CD14-positive monocyte (primary cell): ENCODE results near the gene SLC39A10. TPM values are rescaled to one million over a fixed set of nuclear protein-coding genes. Genes with fewer than 3 reads are reported as not detected.

Experiments used
- DNase-seq, 3 donors: peaks; one replicate each; pipeline ENCODE4 v3.0.0-alpha.2; 2011 to 2022
- H2AFZ ChIP-seq: 2 replicates; pipeline ENCODE4 v1.6.0; 2012; ENCODE audit warnings: mild to moderate bottlenecking, low read depth, low read length, inconsistent platforms; ENCODE audit not compliant: insufficient read depth, poor library complexity, severe bottlenecking
- H3K27ac ChIP-seq, 2 donors: 1 replicate in 1 of 2; 2 replicates in 1 of 2; pipeline ENCODE4 v1.5.1; 2012 to 2013; ENCODE audit warnings: low read length in 2 of 2, control low read depth in 1 of 2, inconsistent platforms in 1 of 2, low read depth in 1 of 2, mild to moderate bottlenecking in 1 of 2
- H3K27me3 ChIP-seq, 2 donors: one replicate each; pipeline versions ENCODE4 v1.6.0 to v1.6.1; 2011 to 2013; ENCODE audit warnings: low read length in 2 of 2; ENCODE audit not compliant: control insufficient read depth in 2 of 2, insufficient read depth in 2 of 2
- H3K36me3 ChIP-seq, 2 donors: replicated peaks in 1 of 2; 1 replicate in 1 of 2; 2 replicates in 1 of 2; pipeline versions ENCODE4 v1.5.1 to v1.6.1; 2012 to 2013; ENCODE audit warnings: low read length in 2 of 2, control low read depth in 1 of 2, inconsistent platforms in 1 of 2, mild to moderate bottlenecking in 1 of 2; ENCODE audit not compliant: insufficient read depth in 2 of 2, control insufficient read depth in 1 of 2
- H3K4me1 ChIP-seq, 2 donors: 1 replicate in 1 of 2; 2 replicates in 1 of 2; pipeline versions ENCODE4 v1.5.1 to v1.6.1; 2012 to 2013; ENCODE audit warnings: low read length in 2 of 2, control low read depth in 1 of 2, inconsistent platforms in 1 of 2, mild to moderate bottlenecking in 1 of 2, moderate library complexity in 1 of 2; ENCODE audit not compliant: insufficient read depth in 2 of 2, control insufficient read depth in 1 of 2
- H3K4me2 ChIP-seq: replicated peaks from 2 replicates; pipeline ENCODE3; 2012; ENCODE audit warnings: low read length, moderate library complexity, mild to moderate bottlenecking; ENCODE audit not compliant: poor library complexity, severe bottlenecking; ENCODE audit errors: extremely low read depth
- H3K4me3 ChIP-seq, 3 experiments: fragments of 200-600 bp in 1 of 3; sonication (generic) in 1 of 3; replicated peaks in 1 of 3; 1 replicate in 2 of 3; 2 replicates in 1 of 3; pipeline ENCODE4 v1.5.1; 2011 to 2013; ENCODE audit warnings: low read length in 3 of 3, mild to moderate bottlenecking in 3 of 3, control low read depth in 2 of 3, low read depth in 2 of 3, inconsistent platforms in 1 of 3, moderate library complexity in 1 of 3
- H3K79me2 ChIP-seq: 2 replicates; pipeline ENCODE4 v1.6.0; 2012; ENCODE audit warnings: mild to moderate bottlenecking, control low read depth, inconsistent platforms, low read length, moderate library complexity; ENCODE audit not compliant: insufficient read depth
- H3K9ac ChIP-seq: 2 replicates; pipeline ENCODE4 v1.6.0; 2017; ENCODE audit warnings: low read length, mild to moderate bottlenecking; ENCODE audit not compliant: insufficient read depth, poor library complexity, severe bottlenecking
- H3K9me3 ChIP-seq, 2 donors: replicated peaks in 1 of 2; 1 replicate in 1 of 2; 2 replicates in 1 of 2; pipeline versions ENCODE4 v1.5.1 to v1.6.1; 2012 to 2013; ENCODE audit warnings: low read length in 2 of 2, control low read depth in 1 of 2; ENCODE audit not compliant: control insufficient read depth in 1 of 2, insufficient read depth in 1 of 2
- H4K20me1 ChIP-seq: 2 replicates; pipeline ENCODE4 v1.6.0; 2012; ENCODE audit warnings: mild to moderate bottlenecking, low read length, control low read depth, moderate library complexity; ENCODE audit not compliant: insufficient read depth
- H3K27ac Mint-ChIP-seq, 7 donors: one replicate each; pipeline ENCODE4 v1.8.0; 2020; ENCODE audit warnings: mild to moderate bottlenecking in 7 of 7, mixed read lengths in 7 of 7, moderate library complexity in 6 of 7, inconsistent platforms in 2 of 7
- H3K27me3 Mint-ChIP-seq, 3 donors: one replicate each; pipeline ENCODE4 v1.8.0; 2021 to 2022; ENCODE audit warnings: low read depth in 3 of 3, mild to moderate bottlenecking in 3 of 3, mixed read lengths in 3 of 3, moderate library complexity in 3 of 3, inconsistent platforms in 1 of 3
- H3K36me3 Mint-ChIP-seq, 2 donors: one replicate each; pipeline ENCODE4 v1.8.0; 2020; ENCODE audit warnings: mixed read lengths in 2 of 2, inconsistent platforms in 1 of 2, mild to moderate bottlenecking in 1 of 2
- H3K4me1 Mint-ChIP-seq: one replicate; pipeline ENCODE4 v1.8.0; 2020; ENCODE audit warnings: mild to moderate bottlenecking, mixed read lengths
- H3K4me3 Mint-ChIP-seq, 2 donors: one replicate each; pipeline ENCODE4 v1.8.0; 2020; ENCODE audit warnings: mild to moderate bottlenecking in 2 of 2, mixed read lengths in 2 of 2, moderate library complexity in 1 of 2
- H3K9me3 Mint-ChIP-seq, 7 donors: one replicate each; pipeline ENCODE4 v1.8.0; 2020 to 2022; ENCODE audit warnings: mixed read lengths in 7 of 7, mild to moderate bottlenecking in 6 of 7, moderate library complexity in 6 of 7, inconsistent platforms in 2 of 7
- CTCF ChIP-seq: fragments of 200-600 bp; IDR thresholded peaks from one replicate; pipeline ENCODE4 v1.8.0; 2022; ENCODE audit warnings: antibody characterized with exemption, mild to moderate bottlenecking
- WGBS: methylation state at CpG from one replicate; pipeline ENCODE4 v1.1.5; 2013; ENCODE audit warnings: missing lambda C conversion rate; ENCODE audit not compliant: insufficient coverage; 5-methylcytosine and 5-hydroxymethylcytosine counted together
- intact Hi-C, 2 donors: fragments of 100-400 bp; cut with micrococcal nuclease; formaldehyde crosslinking; loops; one replicate each; pipeline versions ENCODE4 v1.15.0 to v1.15.1; 2023
- polyA plus RNA-seq, 3 donors: library from polyadenylated mRNA; depleted of rRNA in 1 of 3; unstranded in 2 of 3; stranded (reverse) in 1 of 3; fragments of 300-500 nt in 2 of 3; fragments of >200 nt in 1 of 3; fragmentation: Illumina TruSeq in 2 of 3; gene quantifications; 1 replicate in 2 of 3; 2 replicates in 1 of 3; pipeline ENCODE4 v1.2.3, GENCODE V29; 2012 to 2021

The SLC39A10 gene
- polyA plus RNA-seq, 3 donors: 5.2 to 6.9 (median 5.2) TPM

GRCh38 chr2:195722075-195722474 lies 65.0 kb downstream of the SLC39A10 start:
- no peak overlapping the region for H2AFZ ChIP-seq
- H3K4me1 Mint-ChIP-seq: peaks cover 2% of the 10 kb centered on the region
- no peak overlapping the region for H3K4me3 Mint-ChIP-seq
- H3K4me3 ChIP-seq: no peak overlapping the region
- no peaks in the 10 kb centered on the region for H3K4me1 ChIP-seq
- H3K27me3 ChIP-seq: no peaks in the 10 kb centered on the region
- peak overlapping the region in 1 of 7 donors; percentile 31 for H3K27ac Mint-ChIP-seq
- no peak for DNase-seq
- no peaks in the 10 kb centered on the region for H3K79me2 ChIP-seq
- H4K20me1 ChIP-seq: no peaks in the 10 kb centered on the region
- no peak overlapping the region for H3K27ac ChIP-seq
- H3K9me3 ChIP-seq: no peaks in the 10 kb centered on the region
- H3K9ac ChIP-seq: no peak overlapping the region
- intact Hi-C loops: no loop called here
- peaks cover 0 to 5% (median 0%) of the 10 kb centered on the region in 7 donors for H3K9me3 Mint-ChIP-seq
- H3K4me2 ChIP-seq: no peak overlapping the region
- no peak for TF ChIP-seq CTCF
- peaks cover 7 to 29% of the 10 kb centered on the region in 2 donors for H3K36me3 ChIP-seq
- peaks cover 22 to 35% of the 10 kb centered on the region in 2 donors for H3K36me3 Mint-ChIP-seq
- no peaks in the 10 kb centered on the region for H3K27me3 Mint-ChIP-seq
- no CpG with 5 or more reads among the region's 1 CpG for WGBS

GRCh38 chr2:195727106-195727505 lies 70.1 kb downstream of the SLC39A10 start:
- peaks cover 0 to 5% (median 0%) of the 10 kb centered on the region in 7 donors for H3K9me3 Mint-ChIP-seq
- intact Hi-C loops: no loop called here
- H3K27me3 ChIP-seq: no peaks in the 10 kb centered on the region
- H3K27ac ChIP-seq: no peak overlapping the region
- H3K4me1 Mint-ChIP-seq: peaks cover under 1% of the 10 kb centered on the region
- TF ChIP-seq CTCF: no peak
- H3K79me2 ChIP-seq: no peaks in the 10 kb centered on the region
- WGBS: no CpG with 5 or more reads among the region's 4 CpGs
- no peak overlapping the region for H3K4me2 ChIP-seq
- DNase-seq: no peak
- peaks cover 30 to 44% of the 10 kb centered on the region in 2 donors for H3K36me3 Mint-ChIP-seq
- no peaks in the 10 kb centered on the region for H3K27me3 Mint-ChIP-seq
- no peak overlapping the region for H3K4me3 ChIP-seq
- no peak overlapping the region for H3K4me3 Mint-ChIP-seq
- no peak overlapping the region for H3K9ac ChIP-seq
- no peaks in the 10 kb centered on the region for H3K9me3 ChIP-seq
- peaks cover 4 to 37% of the 10 kb centered on the region in 2 donors for H3K36me3 ChIP-seq
- no peaks in the 10 kb centered on the region for H3K4me1 ChIP-seq
- no peak overlapping the region for H2AFZ ChIP-seq
- H4K20me1 ChIP-seq: no peaks in the 10 kb centered on the region
- no peak overlapping the region for H3K27ac Mint-ChIP-seq
